Mammary epithelial cell (primary cell): ENCODE measurements around the gene TMOD1.

Source experiments
- EZH2 ChIP-seq: IDR thresholded peaks from 2 replicates; pipeline ENCODE4 v1.6.1; 2012; ENCODE audit warnings: low read length, inconsistent platforms, borderline replicate concordance
- TF ChIP-seq, protein P1 (sequence below), 2 donors: IDR thresholded peaks in 1 of 2; conservative IDR thresholded peaks in 1 of 2; 2 replicates each; pipeline ENCODE4 v1.5.1; 2011 to 2012; ENCODE audit warnings: inconsistent platforms in 2 of 2, low read length in 2 of 2, mild to moderate bottlenecking in 2 of 2, control low read depth in 1 of 2, low read depth in 1 of 2; ENCODE audit not compliant: insufficient read depth in 1 of 2; ENCODE audit errors: extremely low read depth in 1 of 2

GRCh38 chr9:97462914-97463313 lies 38.6 kb upstream of the TMOD1 start:
- TF ChIP-seq, protein P1, sequence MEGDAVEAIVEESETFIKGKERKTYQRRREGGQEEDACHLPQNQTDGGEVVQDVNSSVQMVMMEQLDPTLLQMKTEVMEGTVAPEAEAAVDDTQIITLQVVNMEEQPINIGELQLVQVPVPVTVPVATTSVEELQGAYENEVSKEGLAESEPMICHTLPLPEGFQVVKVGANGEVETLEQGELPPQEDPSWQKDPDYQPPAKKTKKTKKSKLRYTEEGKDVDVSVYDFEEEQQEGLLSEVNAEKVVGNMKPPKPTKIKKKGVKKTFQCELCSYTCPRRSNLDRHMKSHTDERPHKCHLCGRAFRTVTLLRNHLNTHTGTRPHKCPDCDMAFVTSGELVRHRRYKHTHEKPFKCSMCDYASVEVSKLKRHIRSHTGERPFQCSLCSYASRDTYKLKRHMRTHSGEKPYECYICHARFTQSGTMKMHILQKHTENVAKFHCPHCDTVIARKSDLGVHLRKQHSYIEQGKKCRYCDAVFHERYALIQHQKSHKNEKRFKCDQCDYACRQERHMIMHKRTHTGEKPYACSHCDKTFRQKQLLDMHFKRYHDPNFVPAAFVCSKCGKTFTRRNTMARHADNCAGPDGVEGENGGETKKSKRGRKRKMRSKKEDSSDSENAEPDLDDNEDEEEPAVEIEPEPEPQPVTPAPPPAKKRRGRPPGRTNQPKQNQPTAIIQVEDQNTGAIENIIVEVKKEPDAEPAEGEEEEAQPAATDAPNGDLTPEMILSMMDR (conservative IDR thresholded peaks at IDR 0.05 in 1 of 2, IDR thresholded peaks at IDR 0.05 in 1 of 2; ENCODE audit: extremely low read depth in 1 of 2, insufficient read depth in 1 of 2, low read depth in 1 of 2, low read length in 2 of 2): no peak
- TF ChIP-seq EZH2: no peak
